Measurements from ENCODE around the gene KYAT1. TPM values are rescaled to one million over a fixed set of nuclear protein-coding genes. Genes with fewer than 3 reads are reported as not detected.
A peak's percentile ranks its signal among the peaks of the same experiment; 100 is the strongest.

The KYAT1 gene
- total and polyA plus RNA-seq, 2 of the 13 experiments (the other 11 are each of a cell fraction or from before 2014, with no cell fraction given): 9.2 to 46.5 TPM

GRCh38 chr9:128917151-128917849 is 35.5 kb upstream of the KYAT1 start (continued):
- TF ChIP-seq ZBTB20 (CRISPR knock-in tag; IDR thresholded peaks at IDR 0.05; ENCODE audit: borderline replicate concordance, low read depth) (peak; percentile 36; the same call in 1 of the 2 replicates), ERF (CRISPR knock-in tag; IDR thresholded peaks at IDR 0.05) (peak; percentile 75), RBFOX2 (IDR thresholded peaks at IDR 0.05; ENCODE audit: low read depth, low read length) (no peak), NCOA2 (CRISPR knock-in tag; IDR thresholded peaks at IDR 0.05) (peak; percentile 54), ZNF430 (CRISPR knock-in tag; IDR thresholded peaks at IDR 0.05) (no peak), ZNF253 (CRISPR knock-in tag; IDR thresholded peaks at IDR 0.05; ENCODE audit: borderline replicate concordance) (peak; percentile 75; the same call in 1 of the 2 replicates), FOXO4 (CRISPR knock-in tag; conservative IDR thresholded peaks at IDR 0.05) (0 out of 2 replicates have a peak, but pooled peaks have one; percentile 69), ZFP90 (CRISPR knock-in tag; IDR thresholded peaks at IDR 0.05; ENCODE audit: borderline replicate concordance) (peak; percentile 53; the same call in 1 of the 2 replicates), ZSCAN25 (CRISPR knock-in tag; IDR thresholded peaks at IDR 0.05) (0 out of 2 replicates have a peak, but pooled peaks have one; percentile 66), ZNF501 (CRISPR knock-in tag; IDR thresholded peaks at IDR 0.05) (peak; percentile 32), MTA1 (CRISPR knock-in tag; IDR thresholded peaks at IDR 0.05; ENCODE audit: borderline replicate concordance) (peak; percentile 90; the same call in 1 of the 2 replicates), ZNF878 (CRISPR knock-in tag; IDR thresholded peaks at IDR 0.05) (0 out of 2 replicates have a peak, but pooled peaks have one; percentile 43), ZNF589 (CRISPR knock-in tag; conservative IDR thresholded peaks at IDR 0.05) (peak; percentile 59; the same call in 1 of the 2 replicates), NR2F1 (CRISPR knock-in tag; IDR thresholded peaks at IDR 0.05) (no peak), ZNF350 (CRISPR knock-in tag; IDR thresholded peaks at IDR 0.05; ENCODE audit: borderline replicate concordance, low read depth) (peak; percentile 71), HNF4A (CRISPR knock-in tag; IDR thresholded peaks at IDR 0.05) (peak; percentile 75), RXRB (CRISPR knock-in tag; IDR thresholded peaks at IDR 0.05; ENCODE audit: borderline replicate concordance) (peak; percentile 57; the same call in 1 of the 2 replicates), ZNF574 (CRISPR knock-in tag; IDR thresholded peaks at IDR 0.05) (peak; percentile 46), ZMYM4 (CRISPR knock-in tag; IDR thresholded peaks at IDR 0.05) (peak; percentile 53; the same call in 1 of the 2 replicates), SNAPC2 (CRISPR knock-in tag; IDR thresholded peaks at IDR 0.05) (0 out of 2 replicates have a peak, but pooled peaks have one; percentile 69), STAG1 (CRISPR knock-in tag; IDR thresholded peaks at IDR 0.05) (no peak), NFIC (IDR thresholded peaks at IDR 0.05; ENCODE audit: low read length) (peak; percentile 63), DPF2 (CRISPR knock-in tag; IDR thresholded peaks at IDR 0.05; ENCODE audit: borderline replicate concordance, low read depth) (peak; percentile 42; the same call in 1 of the 2 replicates), PCBP2 (optimal IDR thresholded peaks at IDR 0.05; ENCODE audit: low read depth, low read length, poor library complexity, severe bottlenecking) (no peak), ZBTB34 (CRISPR knock-in tag; IDR thresholded peaks at IDR 0.05) (peak; percentile 70; the same call in 1 of the 2 replicates)
